LNCAP (cell line): ENCODE results near the gene PTPN18.
A peak's percentile ranks its signal among the peaks of the same experiment; 100 is the strongest.

Experiments used
- TF ChIP-seq, protein P1 (sequence below): fragments of 450-650 bp; IDR thresholded peaks from 2 replicates; pipeline ENCODE4 v1.5.1; 2017; ENCODE audit warnings: mild to moderate bottlenecking

The PTPN18 gene

DNA sequence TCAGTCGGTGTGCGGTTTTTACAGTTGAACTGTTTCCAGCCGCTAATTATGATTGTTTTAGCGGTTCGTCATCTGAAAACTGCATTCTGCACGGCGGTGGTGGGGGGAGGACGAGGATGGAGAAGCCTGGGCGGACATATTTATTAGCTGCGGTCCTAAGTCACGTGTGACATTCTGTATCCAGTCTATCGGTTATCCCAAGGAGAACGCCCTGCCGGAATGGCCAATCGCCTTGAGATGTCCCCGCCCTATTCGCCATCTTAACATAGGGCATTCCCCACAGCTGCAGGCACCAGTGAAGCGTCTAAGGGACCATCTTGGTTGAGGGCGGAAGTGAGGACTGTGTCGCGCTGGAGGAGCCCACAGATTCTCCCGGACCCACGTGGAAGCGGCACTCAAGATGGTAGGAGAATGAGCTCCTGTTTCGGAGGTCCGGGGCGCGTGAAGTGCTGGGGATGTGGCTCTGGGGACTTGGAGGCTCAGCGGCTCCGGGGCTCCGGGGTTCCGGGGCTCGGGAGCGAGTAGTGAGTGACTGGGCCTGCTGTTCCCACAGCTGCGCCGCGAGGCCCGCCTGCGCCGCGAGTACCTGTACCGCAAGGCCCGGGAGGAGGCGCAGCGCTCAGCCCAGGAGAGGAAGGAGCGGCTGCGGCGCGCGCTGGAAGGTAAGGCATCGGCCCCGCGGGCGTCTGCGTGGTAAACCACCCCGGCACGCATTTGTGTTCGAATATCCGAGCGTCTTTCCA, 13.2 kb upstream of the PTPN18 start, which contains the start of gene IMP4:
TSS of gene IMP4 (plus strand) at position 365 of the 743 bp plus-strand sequence. CDS start at position 401, 36 bp downstream.
- TF ChIP-seq, protein P1, sequence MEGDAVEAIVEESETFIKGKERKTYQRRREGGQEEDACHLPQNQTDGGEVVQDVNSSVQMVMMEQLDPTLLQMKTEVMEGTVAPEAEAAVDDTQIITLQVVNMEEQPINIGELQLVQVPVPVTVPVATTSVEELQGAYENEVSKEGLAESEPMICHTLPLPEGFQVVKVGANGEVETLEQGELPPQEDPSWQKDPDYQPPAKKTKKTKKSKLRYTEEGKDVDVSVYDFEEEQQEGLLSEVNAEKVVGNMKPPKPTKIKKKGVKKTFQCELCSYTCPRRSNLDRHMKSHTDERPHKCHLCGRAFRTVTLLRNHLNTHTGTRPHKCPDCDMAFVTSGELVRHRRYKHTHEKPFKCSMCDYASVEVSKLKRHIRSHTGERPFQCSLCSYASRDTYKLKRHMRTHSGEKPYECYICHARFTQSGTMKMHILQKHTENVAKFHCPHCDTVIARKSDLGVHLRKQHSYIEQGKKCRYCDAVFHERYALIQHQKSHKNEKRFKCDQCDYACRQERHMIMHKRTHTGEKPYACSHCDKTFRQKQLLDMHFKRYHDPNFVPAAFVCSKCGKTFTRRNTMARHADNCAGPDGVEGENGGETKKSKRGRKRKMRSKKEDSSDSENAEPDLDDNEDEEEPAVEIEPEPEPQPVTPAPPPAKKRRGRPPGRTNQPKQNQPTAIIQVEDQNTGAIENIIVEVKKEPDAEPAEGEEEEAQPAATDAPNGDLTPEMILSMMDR = peak; percentile 36; the same call in 1 of the 2 replicates

DNA sequence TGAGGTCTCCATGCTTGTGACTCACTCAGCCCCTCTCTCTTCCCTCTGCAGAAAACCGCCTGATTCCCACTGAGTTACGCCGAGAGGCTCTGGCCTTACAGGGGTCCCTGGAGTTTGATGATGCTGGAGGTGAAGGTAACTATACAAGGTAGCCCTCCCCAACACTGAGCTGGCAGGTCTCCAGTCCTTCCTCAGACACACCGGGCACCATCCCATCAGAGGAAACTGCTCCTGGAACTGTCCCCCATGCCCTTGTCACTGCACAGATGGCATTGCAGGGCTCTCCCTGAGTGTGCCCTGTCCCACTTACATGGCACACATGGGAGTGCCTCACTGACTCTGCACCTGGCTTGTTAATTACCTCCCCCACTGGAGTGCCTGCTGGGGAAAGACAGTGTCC, 11.3 kb upstream of the PTPN18 start:
- TF ChIP-seq, protein P1 = no peak

DNA sequence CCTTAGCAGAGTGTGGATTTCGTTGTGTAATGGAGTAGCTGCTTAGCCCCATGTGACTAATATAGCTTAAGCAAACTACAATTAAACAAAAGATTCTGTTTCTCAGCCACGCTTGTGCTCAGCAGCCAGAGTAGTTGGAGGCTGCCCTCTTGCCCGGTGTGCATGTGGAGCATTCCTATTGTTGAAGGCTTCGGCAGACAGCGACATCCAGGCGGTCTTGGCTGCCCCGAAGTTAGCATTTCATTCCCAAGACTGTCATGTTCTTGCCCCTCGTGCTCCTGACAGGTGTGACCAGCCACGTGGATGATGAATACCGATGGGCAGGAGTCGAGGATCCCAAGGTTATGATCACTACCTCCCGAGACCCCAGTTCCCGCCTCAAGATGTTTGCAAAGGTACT, 10.8 kb upstream of the PTPN18 start:
- TF ChIP-seq, protein P1 = no peak

DNA sequence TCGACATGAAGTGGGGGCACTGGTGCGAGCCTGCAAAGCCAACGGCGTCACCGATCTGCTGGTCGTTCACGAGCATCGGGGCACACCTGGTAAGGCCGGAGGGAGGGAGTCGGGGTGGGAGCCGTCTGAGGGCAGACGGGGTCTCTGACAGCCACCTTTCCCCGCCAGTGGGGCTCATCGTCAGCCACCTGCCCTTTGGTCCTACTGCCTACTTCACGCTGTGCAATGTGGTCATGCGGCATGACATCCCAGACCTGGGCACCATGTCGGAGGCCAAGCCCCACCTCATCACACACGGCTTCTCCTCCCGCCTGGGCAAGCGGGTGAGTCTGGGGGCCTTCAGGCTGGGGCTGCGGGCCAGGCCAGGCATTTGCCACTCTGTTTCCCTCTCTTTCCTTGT, 10.2 kb upstream of the PTPN18 start:
- TF ChIP-seq, protein P1 = no peak

DNA sequence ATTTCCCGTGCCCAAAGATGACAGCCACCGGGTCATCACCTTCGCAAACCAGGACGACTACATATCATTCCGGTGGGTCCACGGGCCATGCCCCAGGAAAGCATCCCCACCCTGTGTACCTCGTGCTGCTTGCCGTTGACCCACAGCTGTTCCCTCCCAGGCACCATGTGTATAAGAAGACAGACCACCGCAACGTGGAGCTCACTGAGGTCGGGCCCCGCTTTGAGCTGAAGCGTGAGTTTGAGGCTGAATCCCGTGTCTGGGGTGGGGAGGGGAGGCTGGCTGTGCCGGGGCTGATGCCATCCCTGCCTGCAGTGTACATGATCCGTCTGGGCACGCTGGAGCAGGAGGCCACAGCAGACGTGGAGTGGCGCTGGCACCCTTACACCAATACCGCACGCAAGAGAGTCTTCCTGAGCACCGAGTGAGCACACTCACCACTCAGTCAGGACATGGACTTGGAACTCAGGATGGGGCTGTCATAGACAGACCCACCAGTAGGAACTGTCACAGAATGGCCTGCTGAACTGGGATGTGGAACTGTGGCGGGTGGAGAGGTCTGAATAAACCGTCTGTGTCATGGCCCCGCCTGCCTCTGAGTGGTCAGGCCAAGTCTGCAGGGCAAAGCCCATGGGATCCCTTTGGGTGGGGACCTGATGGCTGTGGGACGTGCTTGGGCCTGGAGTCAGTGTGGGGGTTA, 9.7 kb upstream of the PTPN18 start:
- TF ChIP-seq, protein P1 = no peak

DNA sequence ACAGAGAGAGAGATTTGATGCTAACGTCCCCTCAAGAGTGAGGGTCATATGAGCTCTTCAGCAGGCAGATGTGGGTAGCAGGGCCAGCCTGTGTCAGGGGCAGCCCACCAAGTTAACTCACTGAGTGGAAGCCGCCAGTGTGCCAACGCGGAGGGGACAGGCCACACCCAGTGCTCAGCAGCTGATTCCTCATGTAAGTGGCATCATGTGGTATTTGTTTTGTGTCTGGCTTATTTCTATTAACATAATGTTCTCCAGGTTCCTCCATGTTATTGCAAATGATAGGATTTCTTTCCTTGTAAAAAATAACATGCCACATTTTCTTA, 9.2 kb upstream of the PTPN18 start:
- TF ChIP-seq, protein P1 = no peak

DNA sequence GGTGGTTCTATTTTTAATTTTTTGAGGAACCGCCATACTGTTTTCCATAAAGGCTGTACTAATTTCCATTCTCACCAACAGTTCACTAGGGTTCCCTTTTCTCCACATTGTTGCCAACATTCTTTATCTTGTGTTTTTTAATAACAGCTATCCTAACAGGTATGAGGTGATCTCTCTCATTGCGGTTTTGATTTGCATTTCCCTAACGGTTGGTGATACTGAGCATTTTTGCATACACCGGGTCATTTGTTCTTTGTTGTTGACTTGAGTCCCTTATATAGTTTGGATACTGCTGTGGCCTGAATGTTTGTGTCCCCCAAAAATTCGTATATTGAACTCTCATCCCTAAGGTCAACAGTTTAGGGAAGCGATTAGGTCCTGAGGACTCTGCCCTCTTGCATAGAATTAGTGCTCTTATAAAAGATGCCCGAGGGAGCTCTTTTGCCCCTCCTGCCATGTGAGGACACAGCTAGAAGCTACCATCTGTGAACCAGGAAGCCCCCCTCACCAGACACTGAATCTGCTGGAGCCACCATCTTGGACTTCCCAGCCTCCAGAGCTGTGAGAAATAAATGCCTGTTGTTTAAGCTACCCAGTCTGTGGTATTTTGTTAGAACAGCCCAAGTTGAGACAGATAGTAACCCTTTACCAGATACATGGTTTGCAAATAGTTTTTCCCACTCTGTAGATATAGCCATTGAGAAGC, 8.5 kb upstream of the PTPN18 start:
- TF ChIP-seq, protein P1 = no peak
